BJ (cell line): ENCODE data around the gene ACTRT3. TPM values are rescaled to one million over a fixed set of nuclear protein-coding genes. Genes with fewer than 3 reads are reported as not detected.
"Not testable (repeated sequence)": the region's sequence is repeated elsewhere in the genome, so short reads cannot be mapped to it uniquely, and the experiment has no call there.

Experiments
- CTCF ChIA-PET: fragments of 350-600 bp; formaldehyde crosslinking; extraction: SDS; loops from one replicate; lab custom pipeline; 2021; ENCODE audit warnings: antibody characterized with exemption, inconsistent platforms; lab: Yijun Ruan, JAX
- POLR2A ChIA-PET: fragments of 300-600 bp; sonication (Branson Sonifier 250); formaldehyde crosslinking; extraction: SDS; loops from one replicate; lab custom pipeline; 2021; ENCODE audit warnings: antibody characterized with exemption; lab: Charles Lee
- DNase-seq: peaks from one replicate; pipeline ENCODE4 v3.0.0-alpha.2; 2011; ENCODE audit warnings: low read depth
- H3K27me3 ChIP-seq: 2 replicates; pipeline ENCODE4 v1.6.0; 2011; ENCODE audit warnings: low read length; ENCODE audit not compliant: control insufficient read depth, insufficient read depth
- H3K36me3 ChIP-seq: 2 replicates; pipeline ENCODE4 v1.5.1; 2011; ENCODE audit warnings: low read length; ENCODE audit not compliant: control insufficient read depth, insufficient read depth
- H3K4me3 ChIP-seq: 2 replicates; pipeline ENCODE4 v1.5.1; 2011; ENCODE audit warnings: low read depth, mild to moderate bottlenecking, control low read depth, low read length
- CTCF ChIP-seq: IDR thresholded peaks from 2 replicates; pipeline ENCODE4 v1.5.1; 2011; ENCODE audit warnings: low read depth, mild to moderate bottlenecking, control low read depth, inconsistent platforms, low read length, moderate library complexity; ENCODE audit not compliant: insufficient read depth
- polyA plus RNA-seq: library from polyadenylated mRNA; depleted of rRNA; stranded (reverse); fragments of >200 nt; gene quantifications from 2 replicates; pipeline ENCODE4 v1.2.3, GENCODE V29; 2011; rRNA removed
- small RNA-seq: library from RNA; depleted of rRNA; stranded (forward); fragments of <200 nt; gene quantifications from one replicate; pipeline ENCODE3, GENCODE V24; 2012; ENCODE audit warnings: low replicate concordance, low read depth; ENCODE audit not compliant: insufficient read length

The ACTRT3 gene
- polyA plus RNA-seq, 1 experiment = 2.3 TPM

DNA sequence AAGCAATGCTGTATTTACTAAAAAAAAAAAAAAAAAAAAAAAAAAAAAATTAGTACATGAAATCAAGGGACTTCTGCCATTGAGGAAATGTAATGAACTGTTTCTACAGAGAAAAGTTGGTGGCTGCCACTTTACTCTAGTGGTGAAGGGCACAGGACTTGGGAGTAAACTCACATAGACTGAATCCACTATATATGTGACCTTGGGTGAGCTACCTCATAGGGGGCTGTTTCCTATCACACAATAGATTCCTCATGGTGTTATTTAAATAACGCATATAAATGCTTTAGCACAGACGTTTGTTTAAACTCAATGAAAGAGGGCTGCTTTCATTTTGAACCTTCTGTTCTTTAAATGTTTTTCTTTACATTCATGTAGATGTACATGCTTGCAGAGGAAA, 30.3 kb downstream of the ACTRT3 start:
- ChIA-PET CTCF (interaction anchor here (1.0 kb wide), 1 partner anchor 10 kb away, joined by 3 read pairs; no protein-coding TSS in a partner anchor), POLR2A (no interaction called here)
- TF ChIP-seq CTCF = no peak
- no peaks in the 10 kb centered on the region for H3K36me3 ChIP-seq
- no peak overlapping the region for H3K4me3 ChIP-seq
- H3K27me3 ChIP-seq = no peaks in the 10 kb centered on the region
- no peak for DNase-seq

- CTCF ChIA-PET = interaction anchor here (2.2 kb wide), 1 partner anchor 12 kb away, joined by 5 read pairs; no protein-coding TSS in a partner anchor
- DNase-seq, H3K36me3 ChIP-seq, POLR2A ChIA-PET, H3K4me3 ChIP-seq, H3K27me3 ChIP-seq: not testable (repeated sequence)
These were observed 37.5 kb downstream of the ACTRT3 start for GRCh38 chr3:169731857-169732256.

DNA sequence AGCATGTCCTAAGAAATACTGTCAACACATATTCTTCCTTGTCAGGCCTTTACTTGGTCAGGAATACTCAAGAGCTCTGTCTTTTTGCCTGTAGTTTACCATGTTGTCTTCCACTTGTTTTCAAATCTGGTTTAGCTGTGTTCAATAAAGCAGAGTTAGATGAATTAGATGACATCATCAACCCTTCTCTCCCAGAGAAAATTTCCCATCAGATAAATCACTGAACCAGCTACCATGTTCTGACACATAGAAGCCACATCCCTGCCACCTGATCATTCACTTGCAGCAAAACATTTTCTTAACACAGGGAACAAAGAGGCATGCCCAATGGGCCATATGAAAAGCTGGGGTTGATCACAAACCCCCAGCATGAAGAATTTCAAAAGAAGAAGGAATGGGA, 46.6 kb downstream of the ACTRT3 start:
- Histone ChIP-seq H3K27me3 (no peaks in the 10 kb centered on the region), H3K4me3 (no peak overlapping the region), H3K36me3 (no peaks in the 10 kb centered on the region)
- TF ChIP-seq CTCF = no peak
- ChIA-PET POLR2A (no interaction called here), CTCF (no interaction called here)
- DNase-seq = no peak

DNA sequence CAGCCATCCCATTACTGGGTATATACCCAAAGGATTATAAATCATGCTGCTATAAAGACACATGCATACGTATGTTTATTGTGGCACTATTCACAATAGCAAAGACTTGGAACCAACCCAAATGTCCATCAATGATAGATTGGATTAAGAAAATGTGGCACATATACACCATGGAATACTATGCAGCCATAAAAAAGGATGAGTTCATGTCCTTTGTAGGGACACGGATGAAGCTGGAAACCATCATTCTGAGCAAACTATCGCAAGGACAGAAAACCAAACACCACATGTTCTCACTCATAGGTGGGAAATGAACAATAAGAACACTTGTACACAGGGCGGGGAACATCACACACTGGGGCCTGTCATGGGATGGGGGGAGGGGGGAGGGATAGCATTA, 50.9 kb downstream of the ACTRT3 start:
- H3K36me3 ChIP-seq, H3K27me3 ChIP-seq, H3K4me3 ChIP-seq, DNase-seq, CTCF ChIA-PET, POLR2A ChIA-PET: not testable (repeated sequence)

Small RNA genes lying within 50 kb of the gene (small RNA-seq; reads per million reads assigned to genes)
- not detected for gene RNU6-637P

Other genes starting within 250 kb of the ACTRT3 start
- 4.2 and 5.3 TPM in 2 replicates for gene MECOM, start 105.8 kb downstream of the ACTRT3 start, polyA plus RNA-seq
- 0.18 TPM in 1 of 2 replicates, not detected in the other for gene TERC, start 4.5 kb downstream of the ACTRT3 start, polyA plus RNA-seq
- gene MYNN, start 3.8 kb upstream of the ACTRT3 start, polyA plus RNA-seq = 10.1 and 17.1 TPM in 2 replicates
- gene LRRIQ4, start 43.3 kb upstream of the ACTRT3 start, polyA plus RNA-seq = not detected in 2 replicates
- gene LRRC34, start 43.3 kb upstream of the ACTRT3 start, polyA plus RNA-seq = 1.6 and 2.5 TPM in 2 replicates
- gene LRRC31, start 100.4 kb upstream of the ACTRT3 start, polyA plus RNA-seq = not detected in 2 replicates
- gene SAMD7, start 142.0 kb upstream of the ACTRT3 start, polyA plus RNA-seq = not detected in 2 replicates
- 45.7 and 98.4 TPM in 2 replicates for gene SEC62, start 197.2 kb upstream of the ACTRT3 start, polyA plus RNA-seq